WTC11 (cell line): ENCODE data around the gene FHOD1. TPM values are rescaled to one million over a fixed set of nuclear protein-coding genes. Genes with fewer than 3 reads are reported as not detected.

Experiments used
- ATAC-seq: fragments of 200-7000 bp; cut with Tn5 transposase; 2 replicates; pipeline ENCODE4 v1.10.0; 2021; ENCODE audit warnings: mild to moderate bottlenecking, moderate library complexity
- CTCF ChIA-PET: fragments of 300-600 bp; sonication (Branson Sonifier 250); formaldehyde crosslinking; loops from one replicate; lab custom pipeline; 2021; ENCODE audit warnings: antibody characterized with exemption; lab: Charles Lee
- POLR2A ChIA-PET: fragments of 350-600 bp; sonication (Branson Sonifier 250); formaldehyde crosslinking; loops from one replicate; lab custom pipeline; 2021; ENCODE audit warnings: antibody characterized with exemption; lab: Charles Lee
- DNase-seq: peaks from one replicate; pipeline ENCODE4 v3.0.0; 2021; ENCODE audit warnings: low spot score
- H3K27ac Mint-ChIP-seq: 2 replicates; pipeline ENCODE4 v1.8.0; 2021; ENCODE audit warnings: mixed read lengths
- H3K27me3 Mint-ChIP-seq: 2 replicates; pipeline ENCODE4 v1.8.0; 2021; ENCODE audit warnings: low read depth, mild to moderate bottlenecking, moderate library complexity, mixed read lengths
- H3K36me3 Mint-ChIP-seq: 2 replicates; pipeline ENCODE4 v1.8.0; 2021; ENCODE audit warnings: mixed read lengths
- H3K4me1 Mint-ChIP-seq: 2 replicates; pipeline ENCODE4 v1.8.0; 2022; ENCODE audit warnings: mixed read lengths
- H3K4me3 Mint-ChIP-seq: 2 replicates; pipeline ENCODE4 v1.8.0; 2021; ENCODE audit warnings: mild to moderate bottlenecking, moderate library complexity, mixed read lengths
- H3K9me3 Mint-ChIP-seq: 2 replicates; pipeline ENCODE4 v1.8.0; 2021; ENCODE audit warnings: mixed read lengths
- AFF4 ChIP-seq: sonication (generic); formaldehyde crosslinking; IDR thresholded peaks from 2 replicates; pipeline ENCODE4 v1.8.1; 2023; ENCODE audit warnings: mild to moderate bottlenecking, missing genetic modification reagents, borderline replicate concordance
- AR ChIP-seq: fragments of 250-450 bp; sonication (Bioruptor Pico); IDR thresholded peaks from 2 replicates; pipeline ENCODE4 v1.9.0; 2021; ENCODE audit warnings: mild to moderate bottlenecking
- ATF1 ChIP-seq: sonication (generic); formaldehyde crosslinking; IDR thresholded peaks from 2 replicates; pipeline ENCODE4 v1.8.1; 2023; ENCODE audit warnings: mild to moderate bottlenecking, moderate library complexity, missing genetic modification reagents
- FOXP1 ChIP-seq: sonication (generic); formaldehyde crosslinking; IDR thresholded peaks from 2 replicates; pipeline ENCODE4 v1.8.0; 2022; ENCODE audit warnings: missing genetic modification reagents, mild to moderate bottlenecking, moderate library complexity, borderline replicate concordance
- FOXP4 ChIP-seq: sonication (generic); formaldehyde crosslinking; IDR thresholded peaks from 2 replicates; pipeline ENCODE4 v1.8.0; 2022; ENCODE audit warnings: mild to moderate bottlenecking, missing genetic modification reagents
- GABPB1 ChIP-seq: sonication (generic); formaldehyde crosslinking; IDR thresholded peaks from 2 replicates; pipeline ENCODE4 v1.8.1; 2023; ENCODE audit warnings: mild to moderate bottlenecking, missing genetic modification reagents
- GTF2I ChIP-seq: fragments of 250-450 bp; sonication (Bioruptor Pico); conservative IDR thresholded peaks from 2 replicates; pipeline ENCODE4 v1.4.0; 2021; ENCODE audit warnings: mild to moderate bottlenecking
- KAT7 ChIP-seq: sonication (generic); formaldehyde crosslinking; IDR thresholded peaks from 2 replicates; pipeline ENCODE4 v1.8.1; 2023; ENCODE audit warnings: missing genetic modification reagents, mild to moderate bottlenecking, borderline replicate concordance
- MLX ChIP-seq: sonication (generic); formaldehyde crosslinking; IDR thresholded peaks from 2 replicates; pipeline ENCODE4 v1.8.1; 2023; ENCODE audit warnings: mild to moderate bottlenecking, missing genetic modification reagents, moderate library complexity
- NFYB ChIP-seq: sonication (generic); formaldehyde crosslinking; conservative IDR thresholded peaks from 2 replicates; pipeline ENCODE4 v1.8.0; 2022; ENCODE audit warnings: low read depth, missing genetic modification reagents
- NR3C1 ChIP-seq: sonication (generic); formaldehyde crosslinking; conservative IDR thresholded peaks from 2 replicates; pipeline ENCODE4 v1.8.1; 2023; ENCODE audit warnings: low read depth, mild to moderate bottlenecking, missing genetic modification reagents
- OVOL2 ChIP-seq: fragments of 250-450 bp; sonication (Bioruptor Pico); IDR thresholded peaks from 2 replicates; pipeline ENCODE4 v1.9.0; 2021; ENCODE audit warnings: mild to moderate bottlenecking, borderline replicate concordance
- RORB ChIP-seq: fragments of 250-450 bp; sonication (Bioruptor Pico); IDR thresholded peaks from 2 replicates; pipeline ENCODE4 v1.9.0; 2021; ENCODE audit warnings: mild to moderate bottlenecking
- SMAD4 ChIP-seq: sonication (generic); formaldehyde crosslinking; IDR thresholded peaks from 2 replicates; pipeline ENCODE4 v1.8.0; 2022; ENCODE audit warnings: mild to moderate bottlenecking, missing genetic modification reagents
- SP1 ChIP-seq: sonication (generic); formaldehyde crosslinking; conservative IDR thresholded peaks from 2 replicates; pipeline ENCODE4 v1.8.1; 2022; ENCODE audit warnings: missing genetic modification reagents
- TCF7 ChIP-seq: sonication (generic); formaldehyde crosslinking; IDR thresholded peaks from 2 replicates; pipeline ENCODE4 v1.8.0; 2022; ENCODE audit warnings: mild to moderate bottlenecking, low read depth, missing genetic modification reagents, moderate library complexity
- ZNF121 ChIP-seq: sonication (generic); formaldehyde crosslinking; IDR thresholded peaks from 2 replicates; pipeline ENCODE4 v1.8.0; 2023; ENCODE audit warnings: missing genetic modification reagents
- ZNF396 ChIP-seq: fragments of 250-450 bp; sonication (Bioruptor Pico); IDR thresholded peaks from 2 replicates; pipeline ENCODE4 v1.8.0; 2021; ENCODE audit warnings: mild to moderate bottlenecking, moderate library complexity, borderline replicate concordance
- ZNF416 ChIP-seq: fragments of 250-450 bp; sonication (Bioruptor Pico); IDR thresholded peaks from 2 replicates; pipeline ENCODE4 v1.9.0; 2021; ENCODE audit warnings: mild to moderate bottlenecking, inconsistent platforms
- total RNA-seq: library from RNA; stranded (reverse); gene quantifications from 3 replicates; pipeline ENCODE4 v1.2.3, GENCODE V29; 2021

The FHOD1 gene
- total RNA-seq, 1 experiment from 2014 or later: 81.3 TPM

GRCh38 chr16:67184995-67185650 is 62.2 kb downstream of the FHOD1 start (continued):
- no peak for TF ChIP-seq AFF4
- TF ChIP-seq NR3C1: no peak
- no peak for TF ChIP-seq RORB (CRISPR knock-in tag)
- no peak for TF ChIP-seq ZNF416 (CRISPR knock-in tag)
- TF ChIP-seq NFYB (CRISPR knock-in tag): no peak
- TF ChIP-seq OVOL2: no peak
- TF ChIP-seq SP1 (CRISPR knock-in tag): peak; percentile 72
- TF ChIP-seq AR: no peak
- TF ChIP-seq FOXP4 (CRISPR knock-in tag): peak; percentile 93; the same call in 1 of the 2 replicates
- 0 out of 2 replicates have a peak, but pooled peaks have one; percentile 39 for TF ChIP-seq MLX
- peak; percentile 62; the same call in 1 of the 2 replicates for TF ChIP-seq TCF7 (CRISPR knock-in tag)
- peak; percentile 51 for TF ChIP-seq GABPB1 (CRISPR knock-in tag)
- TF ChIP-seq ZNF121 (CRISPR knock-in tag): peak; percentile 82
- no peak for TF ChIP-seq KAT7 (CRISPR knock-in tag)

GRCh38 chr16:67184453-67184994 is 62.8 kb downstream of the FHOD1 start:
- ATAC-seq (no peak), DNase-seq (peak; percentile 45)
- no peak overlapping the region for H3K27ac Mint-ChIP-seq
- peaks cover 29% of the 10 kb centered on the region for H3K27me3 Mint-ChIP-seq
- CTCF ChIA-PET: interaction anchor here (0.5 to 4.4 kb wide), 34 partner anchors 10 to 910 kb away, joined by 3 to 88 read pairs (median 5); partner anchors contain the start of genes B3GNT9, CES3, ELMO3 and FBXL8
- no peaks in the 10 kb centered on the region for H3K9me3 Mint-ChIP-seq
- H3K36me3 Mint-ChIP-seq: no peaks in the 10 kb centered on the region
- H3K4me1 Mint-ChIP-seq: peaks cover 17% of the 10 kb centered on the region
- POLR2A ChIA-PET: interaction anchor here (1.2 to 2.1 kb wide), 5 partner anchors 9 to 34 kb away, joined by 3 to 8 read pairs (median 6); partner anchors contain the start of genes B3GNT9 and NOL3
- H3K4me3 Mint-ChIP-seq: peak overlapping the region; percentile 82
- TF ChIP-seq ZNF396 (CRISPR knock-in tag): no peak
- TF ChIP-seq ATF1: no peak
- TF ChIP-seq FOXP1 (CRISPR knock-in tag): 0 out of 2 replicates have a peak, but pooled peaks have one; percentile 32
- no peak for TF ChIP-seq SMAD4 (CRISPR knock-in tag)
- no peak for TF ChIP-seq GTF2I (CRISPR knock-in tag)
- TF ChIP-seq NFYB (CRISPR knock-in tag): no peak
- TF ChIP-seq FOXP4 (CRISPR knock-in tag): no peak
